Hepatocyte (in vitro differentiated cells): ENCODE data around the gene SUPT4H1.

ENCODE experiments used
- EZH2 ChIP-seq: fragments of 200-600 bp; sonication (generic); IDR thresholded peaks from 2 replicates; pipeline ENCODE4 v1.6.1; 2016; ENCODE audit warnings: antibody characterized with exemption, mild to moderate bottlenecking, borderline replicate concordance
- EZH2phosphoT487 ChIP-seq: fragments of 200-600 bp; sonication (generic); IDR thresholded peaks from one replicate; pipeline ENCODE4 v1.6.1; 2018; ENCODE audit warnings: antibody characterized with exemption, mild to moderate bottlenecking, low read depth, moderate library complexity; ENCODE audit not compliant: unreplicated experiment, severe bottlenecking
- TF ChIP-seq, protein P1 (sequence below): fragments of 200-600 bp; sonication (generic); IDR thresholded peaks from 2 replicates; pipeline ENCODE4 v1.5.1; 2016; ENCODE audit warnings: antibody characterized with exemption, mild to moderate bottlenecking; ENCODE audit not compliant: poor library complexity

DNA sequence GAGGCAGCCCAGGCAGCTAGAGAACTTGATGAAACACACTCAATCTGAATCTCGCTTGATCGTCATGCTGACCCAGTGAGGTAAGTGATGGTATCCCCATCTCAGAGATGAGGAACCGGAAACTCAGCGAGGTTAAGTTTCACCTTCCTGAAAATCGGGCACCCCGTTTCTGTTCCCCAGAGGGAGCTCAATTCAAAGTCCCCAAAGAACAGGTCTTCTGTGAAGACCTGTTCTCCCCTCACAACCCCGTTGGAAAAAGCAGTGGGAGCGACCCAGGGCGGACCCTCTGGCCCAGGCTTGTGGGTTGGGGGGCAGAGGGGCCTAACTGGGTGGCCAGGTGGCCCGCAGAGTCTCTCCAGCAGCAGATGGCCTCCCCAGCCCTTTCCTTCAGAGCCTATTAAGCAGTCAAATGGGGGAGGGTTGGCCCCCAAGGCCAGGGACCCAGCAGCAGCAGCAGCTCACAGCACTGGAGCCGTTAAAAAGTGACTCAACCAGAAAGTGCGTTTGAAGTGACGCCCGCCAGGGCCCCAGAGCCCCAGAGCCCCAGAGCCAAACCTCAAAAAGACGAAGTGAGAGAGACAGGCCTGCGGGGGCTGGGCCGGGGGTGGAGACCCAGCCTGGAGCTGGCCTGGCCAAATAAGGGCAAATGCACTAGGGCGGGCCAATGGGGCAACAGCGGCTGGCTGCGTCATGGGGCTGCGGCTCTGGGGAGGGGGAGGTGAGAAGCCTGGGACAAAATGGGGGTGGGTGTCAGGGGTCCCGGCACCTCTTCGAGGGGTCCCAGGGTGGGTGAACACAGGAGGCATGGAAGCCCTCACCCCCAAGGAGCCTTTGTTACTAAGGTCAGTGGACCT lies 14.2 kb downstream of the SUPT4H1 start:
- TF ChIP-seq, protein P1, sequence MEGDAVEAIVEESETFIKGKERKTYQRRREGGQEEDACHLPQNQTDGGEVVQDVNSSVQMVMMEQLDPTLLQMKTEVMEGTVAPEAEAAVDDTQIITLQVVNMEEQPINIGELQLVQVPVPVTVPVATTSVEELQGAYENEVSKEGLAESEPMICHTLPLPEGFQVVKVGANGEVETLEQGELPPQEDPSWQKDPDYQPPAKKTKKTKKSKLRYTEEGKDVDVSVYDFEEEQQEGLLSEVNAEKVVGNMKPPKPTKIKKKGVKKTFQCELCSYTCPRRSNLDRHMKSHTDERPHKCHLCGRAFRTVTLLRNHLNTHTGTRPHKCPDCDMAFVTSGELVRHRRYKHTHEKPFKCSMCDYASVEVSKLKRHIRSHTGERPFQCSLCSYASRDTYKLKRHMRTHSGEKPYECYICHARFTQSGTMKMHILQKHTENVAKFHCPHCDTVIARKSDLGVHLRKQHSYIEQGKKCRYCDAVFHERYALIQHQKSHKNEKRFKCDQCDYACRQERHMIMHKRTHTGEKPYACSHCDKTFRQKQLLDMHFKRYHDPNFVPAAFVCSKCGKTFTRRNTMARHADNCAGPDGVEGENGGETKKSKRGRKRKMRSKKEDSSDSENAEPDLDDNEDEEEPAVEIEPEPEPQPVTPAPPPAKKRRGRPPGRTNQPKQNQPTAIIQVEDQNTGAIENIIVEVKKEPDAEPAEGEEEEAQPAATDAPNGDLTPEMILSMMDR, result no peak
- TF ChIP-seq EZH2, result no peak
- TF ChIP-seq EZH2phosphoT487, result no peak
